Raji (cell line): ENCODE measurements around the gene PTPRG.

Experiments used
- POLR2A ChIP-seq: IDR thresholded peaks from 2 replicates; pipeline ENCODE4 v1.6.1; 2011; ENCODE audit warnings: low read depth, low read length, control low read depth; ENCODE audit not compliant: insufficient read depth

Gene PTPRG

DNA sequence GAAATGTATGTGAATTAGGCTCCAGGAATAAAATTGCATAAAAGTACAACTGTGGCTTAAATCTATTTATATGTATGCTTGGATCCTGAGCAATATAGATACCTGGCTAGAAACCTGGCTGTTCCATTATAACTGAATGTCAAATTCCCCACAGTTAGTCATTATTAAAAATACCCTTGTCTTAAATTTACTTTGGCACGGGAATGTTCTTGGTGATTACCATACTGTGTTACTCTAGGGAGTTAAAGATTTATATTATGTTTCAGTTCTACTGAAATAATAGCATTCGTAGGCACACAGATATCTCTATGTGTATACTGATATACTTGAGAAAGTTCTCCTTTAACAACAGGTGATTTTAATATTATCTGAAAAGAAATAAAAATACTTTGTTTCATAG lies 394.1 kb downstream of the PTPRG start:
- TF ChIP-seq POLR2A = no peak

DNA sequence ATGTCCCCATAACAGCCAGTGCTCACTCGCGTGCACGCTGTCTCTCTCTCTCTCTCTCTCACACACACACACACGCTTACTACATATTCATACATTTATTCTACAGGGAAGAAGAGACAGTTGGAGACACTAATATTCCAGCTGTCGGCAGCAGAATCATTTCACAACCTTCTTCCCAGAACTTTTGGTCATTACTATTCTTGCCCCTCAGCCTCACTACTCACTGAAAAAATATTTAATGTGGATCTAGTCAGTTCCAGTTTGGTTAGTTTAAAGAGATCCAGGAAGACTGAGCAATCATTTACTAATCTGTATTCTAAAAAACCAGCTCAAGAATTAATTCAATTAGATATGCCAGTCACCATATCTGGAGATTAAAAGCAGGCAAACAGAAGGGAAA lies 394.9 kb downstream of the PTPRG start:
- TF ChIP-seq POLR2A = no peak

DNA sequence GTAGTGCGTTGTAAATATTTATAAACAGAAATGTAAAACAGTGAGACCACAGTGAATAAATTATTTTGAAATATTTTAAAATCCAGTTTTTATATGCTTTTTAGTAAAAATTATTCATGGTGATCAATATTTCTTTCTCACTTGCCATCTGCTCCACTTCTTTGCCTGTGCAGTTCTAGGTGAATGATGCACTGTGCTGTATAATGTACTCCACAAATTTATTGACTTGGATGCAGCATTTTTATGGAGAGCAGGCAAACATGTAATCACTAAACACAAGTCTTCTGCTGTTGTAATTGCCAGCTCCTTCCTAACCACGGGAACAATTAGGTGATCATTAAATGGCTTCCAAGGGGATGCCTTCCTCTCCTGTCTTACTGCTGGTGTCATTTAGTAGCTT lies 395.9 kb downstream of the PTPRG start:
- no peak for TF ChIP-seq POLR2A

DNA sequence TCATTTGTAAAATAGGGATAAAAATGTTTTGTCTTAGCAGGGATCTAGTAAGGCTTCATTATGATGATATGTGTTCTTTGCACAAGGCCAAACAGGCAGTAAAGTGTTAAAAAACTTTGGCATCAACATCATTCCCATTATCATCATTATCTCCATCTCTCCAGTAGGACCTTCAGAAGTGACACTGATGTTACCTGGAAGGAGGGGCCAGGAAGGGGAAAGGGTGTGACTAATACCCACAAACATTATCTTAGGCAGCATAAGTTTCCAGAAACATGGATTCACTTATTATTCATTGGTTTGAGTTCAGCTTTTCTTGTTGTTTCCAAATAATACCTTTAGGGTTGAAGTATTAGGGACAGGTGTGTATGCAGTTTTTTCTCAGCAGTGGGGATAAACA lies 399.6 kb downstream of the PTPRG start:
- TF ChIP-seq POLR2A = no peak

DNA sequence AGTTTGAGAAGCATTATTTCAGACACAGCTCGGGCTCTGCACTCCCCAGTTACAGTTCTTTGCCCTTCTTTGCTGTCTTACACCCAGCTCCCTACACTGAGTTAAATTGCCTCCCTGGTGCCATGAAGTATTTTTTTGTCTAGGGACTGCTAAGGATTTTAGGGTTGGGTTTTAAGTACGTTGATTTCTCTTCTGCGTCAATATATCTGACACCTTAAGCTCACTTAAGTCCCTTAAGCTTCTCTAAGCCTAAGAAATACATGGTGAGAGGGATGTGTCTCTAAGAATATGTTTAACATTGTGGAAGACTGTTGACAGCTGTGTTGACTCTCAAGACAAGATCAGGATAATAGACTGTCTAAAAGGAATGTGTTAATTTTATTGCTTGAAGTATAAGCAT lies 400.5 kb downstream of the PTPRG start:
- no peak for TF ChIP-seq POLR2A

DNA sequence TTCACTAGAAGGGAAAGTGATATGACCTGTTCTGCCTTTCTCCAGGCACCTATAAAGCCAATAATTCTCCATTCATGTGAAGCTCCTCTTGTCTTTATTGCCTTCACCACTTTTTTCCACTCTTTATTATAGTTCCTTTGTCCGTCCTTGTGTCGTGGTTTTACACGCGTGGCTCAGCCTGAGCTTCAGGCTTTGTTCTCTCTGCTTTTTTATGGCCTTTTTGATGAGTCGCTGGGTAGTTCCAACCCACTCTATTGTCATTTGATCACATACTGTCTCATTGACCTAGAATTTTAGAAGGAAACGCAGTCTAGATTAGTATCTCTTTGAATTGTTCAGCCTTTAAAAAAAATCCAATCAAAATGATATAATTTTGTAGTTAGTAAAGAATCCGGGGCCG lies 403.2 kb downstream of the PTPRG start:
- no peak for TF ChIP-seq POLR2A

DNA sequence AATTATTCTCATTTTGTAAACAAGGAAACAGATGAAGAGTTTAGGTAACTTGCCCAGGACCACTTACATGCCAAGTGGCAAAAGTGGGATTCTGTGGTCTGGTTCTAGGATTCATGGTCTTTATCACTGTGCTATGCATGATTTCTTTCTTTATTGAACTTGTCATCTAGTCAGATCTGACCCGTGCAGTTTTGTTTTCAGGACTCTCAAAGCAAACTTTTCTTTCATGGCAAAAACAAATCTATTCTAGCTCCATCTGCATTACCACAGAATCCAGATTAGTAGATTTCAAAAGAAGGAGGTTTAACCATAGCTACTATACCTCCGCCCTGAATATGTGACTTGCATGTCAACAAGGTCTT lies 404.4 kb downstream of the PTPRG start:
- no peak for TF ChIP-seq POLR2A

DNA sequence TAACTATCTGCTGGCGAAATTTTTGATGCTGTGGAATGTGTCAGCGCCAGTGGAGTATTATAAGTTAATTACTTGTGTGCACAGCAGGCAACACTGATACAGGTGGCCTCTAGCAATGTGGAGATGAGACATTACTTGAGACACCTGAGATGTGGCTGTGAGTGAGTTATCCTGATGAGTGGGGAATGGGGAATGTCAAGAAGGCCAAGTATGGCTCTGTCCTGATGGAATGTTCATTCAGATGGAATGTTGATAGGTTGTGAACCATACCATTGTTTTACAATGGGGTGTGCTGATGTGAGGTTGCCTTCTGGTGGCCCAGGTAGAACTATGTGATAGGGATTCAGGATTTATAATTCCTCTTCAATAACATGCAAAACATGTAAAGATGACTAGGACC lies 404.8 kb downstream of the PTPRG start:
- no peak for TF ChIP-seq POLR2A

DNA sequence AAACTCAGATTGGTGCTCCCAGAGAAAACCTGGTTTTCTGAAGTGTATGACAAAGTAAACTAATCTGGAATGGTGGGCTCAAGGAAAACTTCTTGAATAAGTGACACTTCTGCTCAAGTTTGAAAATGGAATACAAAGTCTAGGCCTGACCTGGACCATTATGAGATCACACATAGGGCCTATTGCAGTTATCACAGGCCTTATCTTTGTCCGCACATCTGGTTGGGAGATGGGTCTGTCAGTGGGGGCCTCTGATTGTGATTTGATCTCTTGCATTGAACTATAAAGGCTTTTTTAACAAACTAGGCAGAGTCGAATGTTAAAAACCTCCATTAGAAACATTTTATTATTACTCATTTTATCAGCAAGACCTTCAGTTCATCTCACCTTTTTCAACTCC lies 405.6 kb downstream of the PTPRG start:
- TF ChIP-seq POLR2A = no peak

DNA sequence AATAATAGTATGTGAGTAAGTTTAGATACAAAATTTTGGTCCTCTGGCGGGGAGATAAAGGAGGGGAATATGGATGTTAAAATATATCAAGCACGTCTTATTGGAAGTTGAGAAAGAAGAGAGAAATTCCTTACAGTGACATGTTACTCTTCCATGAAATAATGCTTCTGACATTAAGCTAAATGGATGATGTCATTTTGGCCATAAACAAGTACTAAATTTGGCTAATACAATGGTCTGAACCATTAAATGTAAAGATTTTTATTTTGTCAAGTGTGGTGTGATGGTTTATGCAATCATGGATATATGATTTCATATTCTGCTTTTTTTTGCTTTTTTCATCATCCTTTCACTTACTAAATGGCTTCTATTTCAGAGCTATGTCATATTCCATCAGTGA lies 406.6 kb downstream of the PTPRG start:
- TF ChIP-seq POLR2A = no peak

DNA sequence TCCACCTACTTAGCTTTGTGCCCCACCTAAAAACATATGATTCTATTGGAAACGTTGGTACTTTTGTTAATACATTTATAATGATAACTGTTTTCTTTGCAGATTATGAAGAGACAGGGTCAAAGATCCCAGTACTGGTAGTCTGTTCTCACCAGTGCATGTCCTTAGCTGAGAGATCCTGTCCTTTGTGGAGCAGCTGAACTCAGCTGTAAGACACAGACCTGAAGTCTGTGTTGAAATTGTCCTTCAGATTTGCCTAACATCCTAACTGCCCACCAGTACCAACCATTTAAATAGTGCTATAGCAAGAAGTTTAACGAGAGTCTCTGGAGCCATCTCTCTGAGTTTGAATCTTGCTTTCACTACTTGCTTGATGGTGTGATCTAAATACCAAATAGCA lies 413.3 kb downstream of the PTPRG start:
- no peak for TF ChIP-seq POLR2A

DNA sequence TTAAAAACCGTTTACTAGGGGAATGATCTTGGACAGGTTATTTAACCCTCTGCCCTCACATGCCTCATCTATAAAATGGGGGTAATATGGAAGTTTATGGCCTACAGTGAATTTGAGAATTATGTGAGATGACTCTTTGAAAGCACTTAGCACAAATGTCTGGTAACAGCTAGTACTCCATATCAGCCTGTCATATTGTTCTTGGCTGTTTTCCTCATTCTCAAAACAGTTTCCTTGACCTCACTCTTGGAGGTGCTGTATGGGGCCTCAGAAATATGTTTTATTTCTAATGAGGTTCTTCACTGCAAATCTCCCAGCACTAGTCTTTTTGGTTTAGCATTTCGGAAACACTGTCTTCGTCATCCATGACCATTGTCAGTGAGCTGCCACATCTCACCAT lies 413.8 kb downstream of the PTPRG start:
- no peak for TF ChIP-seq POLR2A

DNA sequence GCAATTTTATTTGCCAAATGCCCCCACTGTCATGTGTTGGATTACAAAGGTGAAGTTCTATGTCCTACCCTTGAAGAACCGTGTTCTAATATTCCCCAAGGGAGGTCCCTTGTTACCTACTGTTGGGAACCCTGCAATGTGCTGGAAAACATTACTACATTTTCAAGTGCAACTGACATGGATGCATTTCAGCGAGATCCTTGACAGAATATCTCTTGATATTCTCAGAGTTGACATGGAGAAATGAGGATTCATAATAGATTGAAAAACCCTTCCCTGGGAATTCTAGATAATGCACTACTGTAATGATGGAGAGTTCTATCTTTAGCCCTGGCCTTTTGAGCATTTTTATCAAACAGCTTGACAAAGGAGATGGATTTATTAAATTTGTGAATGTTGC lies 414.6 kb downstream of the PTPRG start:
- TF ChIP-seq POLR2A = no peak

DNA sequence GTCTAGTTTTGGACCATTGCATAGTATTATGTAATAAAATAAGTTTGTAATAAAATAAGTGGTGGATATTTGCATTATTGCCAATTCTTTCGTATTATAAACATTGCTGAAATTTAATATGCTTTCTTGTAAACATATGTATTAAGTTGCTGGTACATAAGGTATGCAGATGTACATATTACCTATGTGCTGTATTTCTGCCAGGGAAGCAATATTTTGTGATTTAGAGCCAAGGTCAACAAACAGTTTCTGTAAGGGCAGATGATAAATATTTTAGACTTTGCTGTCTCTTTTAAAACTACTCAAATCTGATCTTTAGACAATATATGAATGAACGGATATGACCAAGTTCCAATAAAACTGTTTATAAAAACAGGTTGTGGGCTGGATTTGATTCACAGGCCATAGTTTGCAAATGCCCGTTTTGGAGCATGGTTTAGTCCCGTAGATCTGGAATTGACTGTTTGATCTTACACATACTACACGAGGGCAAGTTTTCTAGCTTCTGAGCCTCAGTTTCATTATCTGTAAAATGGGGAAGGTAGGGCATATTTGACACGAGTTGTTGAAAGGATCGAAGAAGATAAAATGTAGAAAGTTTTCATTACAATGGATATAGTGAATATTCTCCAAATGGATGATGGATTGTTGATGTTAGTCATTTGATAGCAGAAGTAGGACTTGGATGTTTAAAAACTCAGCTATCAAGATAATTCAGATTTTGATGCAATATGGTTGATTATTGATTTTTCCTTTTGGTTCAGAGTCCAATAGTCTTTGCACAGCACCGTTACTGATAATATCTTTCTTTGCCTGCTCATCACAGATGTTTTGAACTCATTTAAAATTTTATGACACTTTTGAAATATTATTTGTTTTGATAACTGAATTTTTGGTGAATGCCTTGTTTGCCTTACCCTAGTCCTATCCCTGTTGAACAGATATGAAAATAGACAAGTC lies 417.4 kb downstream of the PTPRG start:
- TF ChIP-seq POLR2A = no peak

DNA sequence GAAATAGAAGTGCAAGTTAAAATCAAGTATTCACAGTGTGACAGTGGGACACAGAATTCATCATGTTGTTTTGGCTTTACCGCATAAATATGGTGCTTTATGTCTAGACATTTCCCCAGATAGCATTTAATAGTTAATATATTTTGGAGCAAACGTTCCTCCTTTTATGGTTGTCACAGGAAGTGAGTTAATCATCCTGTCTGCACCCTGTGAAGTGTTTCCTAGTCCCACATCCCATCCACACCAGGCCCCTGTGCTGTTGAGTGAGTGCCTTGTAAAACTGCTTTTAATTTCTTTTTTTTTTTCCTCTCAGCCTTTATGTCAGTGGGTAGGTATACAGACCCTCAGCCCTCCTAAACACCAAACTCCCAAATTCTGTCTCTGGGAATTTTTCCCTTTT lies 418.3 kb downstream of the PTPRG start:
- no peak for TF ChIP-seq POLR2A

DNA sequence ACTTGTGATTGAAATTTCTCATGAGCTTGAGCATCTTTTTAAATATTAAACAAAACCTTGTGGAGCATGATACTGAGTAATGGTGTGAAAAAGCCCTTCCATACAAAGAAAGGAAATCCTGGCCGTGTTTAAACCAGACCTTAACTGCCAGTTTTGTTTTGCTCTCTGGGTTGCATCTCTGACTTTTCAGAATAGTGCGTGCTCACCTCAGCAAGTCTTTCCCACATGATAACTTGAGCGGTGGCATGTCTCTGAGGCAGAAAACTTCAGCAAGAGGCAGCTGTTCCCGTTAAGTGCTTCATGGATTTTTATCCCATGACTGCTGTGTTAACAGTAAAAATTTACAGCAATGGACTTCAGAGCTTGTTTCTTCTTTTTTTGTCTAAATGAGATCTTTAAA lies 418.7 kb downstream of the PTPRG start:
- TF ChIP-seq POLR2A = no peak

DNA sequence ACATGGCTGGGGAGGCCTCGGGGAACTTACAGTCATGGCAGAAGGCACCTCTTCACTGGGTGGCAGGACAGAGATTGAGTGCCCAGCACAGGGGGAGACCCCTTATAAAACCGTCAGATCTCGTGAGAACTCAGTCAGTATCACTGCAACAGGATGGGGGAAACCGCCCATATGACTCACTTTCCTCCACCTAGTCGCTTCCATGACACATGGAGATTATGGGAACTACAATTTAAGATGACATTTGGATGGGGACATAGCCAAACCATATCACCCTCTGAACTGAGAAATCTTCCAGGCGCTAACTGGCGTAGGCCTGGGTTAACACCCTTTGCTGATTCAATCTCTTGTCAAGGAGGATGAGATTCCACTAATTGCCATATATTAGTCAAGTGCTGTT lies 419.7 kb downstream of the PTPRG start:
- TF ChIP-seq POLR2A = no peak
